ENCODE measurements around the gene HIPK3.
"Not testable (repeated sequence)": the region's sequence is repeated elsewhere in the genome, so short reads cannot be mapped to it uniquely, and the experiment has no call there.

Gene HIPK3

GRCh38 chr11:33259869-33260268, 2.7 kb downstream of the HIPK3 start:
- DNase-seq: no peak

GRCh38 chr11:33261350-33261749, 4.2 kb downstream of the HIPK3 start:
- DNase-seq: not testable (repeated sequence)

GRCh38 chr11:33262011-33262645, 4.9 kb downstream of the HIPK3 start:
- no peak for DNase-seq

- DNase-seq: no peak
Measured at GRCh38 chr11:33263549-33263948, 6.4 kb downstream of the HIPK3 start.

GRCh38 chr11:33264926-33265325, 7.7 kb downstream of the HIPK3 start:
- DNase-seq: no peak

GRCh38 chr11:33266393-33267215, 9.4 kb downstream of the HIPK3 start:
- DNase-seq: no peak

- DNase-seq: no peak
Measured at GRCh38 chr11:33268945-33269540, 11.9 kb downstream of the HIPK3 start.

GRCh38 chr11:33269822-33270221, 12.6 kb downstream of the HIPK3 start:
- no peak for DNase-seq

- no peak for DNase-seq
Measured at GRCh38 chr11:33271059-33271458, 13.9 kb downstream of the HIPK3 start.

- no peak for DNase-seq
Measured at GRCh38 chr11:33272338-33273107, 15.3 kb downstream of the HIPK3 start.

- no peak for DNase-seq
Measured at GRCh38 chr11:33273656-33274055, 16.5 kb downstream of the HIPK3 start.

- no peak for DNase-seq
Measured at GRCh38 chr11:33280411-33280810, 23.2 kb downstream of the HIPK3 start.

- DNase-seq: no peak
Measured at GRCh38 chr11:33281758-33282157, 24.6 kb downstream of the HIPK3 start.

- no peak for DNase-seq
Measured at GRCh38 chr11:33284818-33285217, 27.6 kb downstream of the HIPK3 start.

- DNase-seq: no peak
Measured at GRCh38 chr11:33290319-33290718, 33.1 kb downstream of the HIPK3 start.

GRCh38 chr11:33291004-33291777, 34.0 kb downstream of the HIPK3 start:
- no peak for DNase-seq

- DNase-seq: no peak
Measured at GRCh38 chr11:33292311-33292710, 35.1 kb downstream of the HIPK3 start.

GRCh38 chr11:33294224-33294623, 37.0 kb downstream of the HIPK3 start:
- no peak for DNase-seq

GRCh38 chr11:33294797-33295196, 37.6 kb downstream of the HIPK3 start:
- no peak for DNase-seq

GRCh38 chr11:33296695-33297094, 39.5 kb downstream of the HIPK3 start:
- no peak for DNase-seq

- no peak for DNase-seq
Measured at GRCh38 chr11:33303541-33303940, 46.4 kb downstream of the HIPK3 start.

GRCh38 chr11:33306821-33307220, 49.6 kb downstream of the HIPK3 start:
- DNase-seq: not testable (repeated sequence)

- DNase-seq: no peak
Measured at GRCh38 chr11:33307984-33308383, 50.8 kb downstream of the HIPK3 start.
